Dedifferentiated amniotic fluid mesenchymal stem cell (primary cell): ENCODE data around the gene TCAP.
A peak's percentile ranks its signal among the peaks of the same experiment; 100 is the strongest.

Experiments used
- DNase-seq: peaks from one replicate; pipeline ENCODE4 v3.0.0-alpha.2; 2016; ENCODE audit errors: extremely low spot score

TCAP gene

GRCh38 chr17:39666601-39667261, 1.6 kb downstream of the TCAP start:
- DNase-seq, result no peak

GRCh38 chr17:39667262-39667944, 2.3 kb downstream of the TCAP start:
- DNase-seq, result no peak

GRCh38 chr17:39667945-39668924, 3.1 kb downstream of the TCAP start, which contains the start of gene PNMT:
Gene PNMT (plus strand): TSS chr17:39668453. CDS start chr17:39668476, 23 bp downstream.
- DNase-seq, result peak; percentile 36

GRCh38 chr17:39669897-39670735, 5.0 kb downstream of the TCAP start:
- no peak for DNase-seq

GRCh38 chr17:39670746-39671145, 5.6 kb downstream of the TCAP start:
- DNase-seq, result no peak

GRCh38 chr17:39671651-39672521, 6.7 kb downstream of the TCAP start:
- DNase-seq, result no peak

- DNase-seq, result no peak
Measured at GRCh38 chr17:39672522-39673334, 7.6 kb downstream of the TCAP start.

- no peak for DNase-seq
Measured at GRCh38 chr17:39673335-39674081, 8.4 kb downstream of the TCAP start.

- DNase-seq, result no peak
Measured at GRCh38 chr17:39674179-39674578, 9.0 kb downstream of the TCAP start.

- DNase-seq, result no peak
Measured at GRCh38 chr17:39674702-39675389, 9.7 kb downstream of the TCAP start.

GRCh38 chr17:39675390-39676082, 10.4 kb downstream of the TCAP start:
- DNase-seq, result no peak

- DNase-seq, result no peak
Measured at GRCh38 chr17:39676198-39676819, 11.2 kb downstream of the TCAP start.

- no peak for DNase-seq
Measured at GRCh38 chr17:39677072-39677471, 11.9 kb downstream of the TCAP start.

- no peak for DNase-seq
Measured at GRCh38 chr17:39677542-39678339, 12.6 kb downstream of the TCAP start.

- no peak for DNase-seq
Measured at GRCh38 chr17:39678340-39679116, 13.4 kb downstream of the TCAP start.
